Left renal pelvis (tissue), 4 donors: ENCODE data around the gene VSTM5. TPM values are rescaled to one million over a fixed set of nuclear protein-coding genes. Genes with fewer than 3 reads are reported as not detected.
"Not testable (repeated sequence)": the region's sequence is repeated elsewhere in the genome, so short reads cannot be mapped to it uniquely, and the experiment has no call there.

Experiments used
- DNase-seq, 4 donors: peaks; one replicate each; pipeline ENCODE4 v3.0.0-alpha.2; 2013; ENCODE audit warnings: low read depth in 4 of 4, low spot score in 3 of 4
- polyA plus RNA-seq, 4 donors: library from polyadenylated mRNA; unstranded; fragments of 120-200 nt; gene quantifications; one replicate each; pipeline ENCODE4 v1.2.1, GENCODE V29; 2013; ENCODE audit not compliant: insufficient read length in 4 of 4

VSTM5 gene
- polyA plus RNA-seq, 4 donors: 1.2 to 2.6 (median 1.9) TPM

- no peak for DNase-seq
These were observed 49.1 kb downstream of the VSTM5 start for GRCh38 chr11:93801366-93801765.

DNA sequence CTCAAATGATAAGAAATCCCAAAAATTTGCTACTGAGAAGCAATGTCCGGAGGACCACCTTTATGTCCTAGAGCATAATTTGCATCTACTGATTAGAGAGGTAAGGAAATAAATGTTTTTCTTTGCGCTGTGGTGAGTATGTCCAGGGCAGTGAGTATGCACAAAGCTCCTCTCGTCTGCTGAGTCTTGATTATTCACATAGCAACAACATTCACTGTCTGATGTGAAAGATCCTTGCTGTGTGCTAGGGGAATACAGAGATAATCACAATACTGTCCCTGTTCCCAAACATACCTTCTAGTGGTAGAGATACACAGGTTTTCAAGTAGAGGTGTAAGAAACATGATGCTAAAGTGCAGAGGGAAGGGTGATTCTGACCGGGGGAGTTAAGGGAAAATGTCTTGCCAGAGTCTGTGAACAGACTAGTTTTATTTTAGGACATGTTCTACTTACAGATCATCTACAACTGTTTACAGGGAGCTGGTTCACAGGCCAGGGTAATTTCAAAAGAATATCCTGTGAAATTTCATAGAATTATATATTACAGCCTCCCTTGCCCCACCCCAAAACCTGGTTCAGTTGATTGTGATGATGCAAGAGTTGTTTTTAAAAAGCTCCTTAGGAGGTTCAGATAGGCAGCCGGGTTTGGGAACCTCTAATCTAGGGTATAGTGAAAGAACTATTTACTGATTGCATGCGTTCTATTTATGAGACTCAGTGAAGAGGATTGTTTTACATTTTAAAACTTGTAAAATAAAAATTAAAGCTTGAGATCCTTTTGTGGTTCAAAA lies 53.8 kb downstream of the VSTM5 start:
- no peak for DNase-seq

GRCh38 chr11:93791493-93791892 lies 58.9 kb downstream of the VSTM5 start:
- no peak for DNase-seq

DNA sequence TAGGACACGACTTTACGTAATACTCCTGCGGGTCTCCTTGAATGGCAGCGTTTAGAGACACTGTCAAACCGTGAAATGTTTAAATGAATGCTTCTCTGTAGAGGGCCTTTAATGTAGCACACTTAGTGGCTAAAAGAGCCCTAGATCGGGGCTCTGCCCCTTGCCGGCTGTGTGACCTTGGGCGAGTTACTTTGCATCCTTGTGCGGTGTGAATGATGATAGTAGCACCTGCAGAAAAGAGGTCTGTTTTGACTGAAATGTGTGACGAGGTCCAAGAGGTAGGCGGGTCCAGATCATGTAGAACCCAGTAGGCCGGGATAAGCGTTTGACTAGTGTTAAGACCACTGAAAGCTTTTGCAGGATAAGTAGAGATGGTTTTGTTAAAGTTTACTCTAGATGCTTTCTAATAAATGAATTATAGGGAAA lies 65.5 kb downstream of the VSTM5 start:
- peak; percentile 6 to 14 (median 10) for DNase-seq

DNA sequence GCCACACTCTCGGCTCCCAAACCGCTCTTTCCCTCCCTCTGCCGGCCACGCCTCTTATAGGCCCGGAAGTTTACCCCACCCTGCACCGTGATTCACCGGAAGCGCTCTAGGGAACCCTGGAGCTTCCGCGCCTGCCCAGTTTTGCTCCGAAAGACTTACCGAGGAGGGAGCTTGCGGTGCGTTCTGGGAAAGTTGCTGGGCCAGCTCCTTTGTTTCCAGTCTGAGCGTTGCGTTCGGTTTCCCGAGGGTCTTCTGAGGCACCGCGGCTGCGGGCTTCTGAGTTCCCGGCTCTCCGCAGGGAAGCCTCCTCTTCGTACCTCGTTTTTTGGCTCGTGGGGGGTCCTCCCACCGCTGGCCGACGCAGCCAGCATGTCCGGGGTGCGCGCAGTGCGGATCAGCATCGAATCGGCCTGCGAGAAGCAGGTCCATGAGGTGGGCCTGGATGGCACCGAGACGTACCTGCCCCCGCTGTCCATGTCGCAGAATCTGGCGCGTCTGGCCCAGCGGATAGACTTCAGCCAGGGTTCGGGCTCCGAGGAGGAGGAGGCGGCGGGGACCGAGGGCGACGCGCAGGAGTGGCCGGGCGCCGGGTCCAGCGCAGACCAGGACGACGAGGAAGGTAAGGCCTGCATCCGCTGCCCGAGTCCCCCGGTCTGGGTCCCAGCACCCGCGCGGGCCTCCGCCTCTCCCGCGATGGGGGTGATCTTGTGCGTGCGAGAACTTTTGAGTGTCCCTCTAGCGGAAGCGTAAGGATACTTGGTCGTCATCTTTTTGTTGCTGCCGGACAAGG lies 66.1 kb downstream of the VSTM5 start, which contains the start of gene MED17:
Gene MED17, plus strand, starts transcription at position 138 of the 790 bp plus-strand sequence. Its CDS starts 232 bp downstream, at position 370.
- peak; percentile 87 to 92 (median 88) for DNase-seq

DNA sequence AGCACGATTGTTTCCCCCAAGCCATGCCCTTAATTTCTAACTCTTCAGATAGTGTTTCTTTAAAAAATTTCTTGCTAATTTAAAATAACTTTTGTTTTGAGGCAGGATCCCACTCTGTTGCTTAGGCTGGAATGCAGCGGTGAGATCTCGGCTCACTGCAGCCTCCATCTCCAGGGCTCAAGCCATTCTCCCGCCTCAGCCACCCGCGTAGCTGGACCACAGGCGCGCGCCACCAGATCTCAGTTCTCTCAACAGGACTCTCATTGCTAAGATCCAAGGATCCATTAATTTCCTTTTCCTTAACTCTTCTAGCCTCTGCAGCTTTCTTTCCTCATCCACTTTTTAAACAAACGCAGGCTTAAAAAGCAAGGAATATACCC lies 66.7 kb downstream of the VSTM5 start:
- no peak for DNase-seq

DNA sequence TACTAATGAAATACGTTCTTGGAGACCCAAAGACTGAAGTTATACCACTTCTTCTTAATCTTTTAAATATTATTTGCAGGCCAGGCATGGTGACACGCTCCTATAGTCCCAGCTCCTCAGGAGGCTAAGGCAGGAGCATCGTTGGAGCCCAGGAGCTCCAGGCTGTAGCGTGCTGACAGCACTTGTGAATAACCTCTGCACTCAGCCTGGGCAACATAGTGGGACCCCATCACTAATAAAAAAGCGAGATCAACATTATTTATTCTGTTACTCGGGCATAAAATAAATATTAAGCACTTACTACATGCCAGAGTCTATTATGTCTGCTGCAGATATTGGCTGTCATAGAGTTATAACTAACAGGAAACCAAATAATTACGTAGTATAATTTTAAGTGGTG lies 67.1 kb downstream of the VSTM5 start:
- DNase-seq: no peak

DNA sequence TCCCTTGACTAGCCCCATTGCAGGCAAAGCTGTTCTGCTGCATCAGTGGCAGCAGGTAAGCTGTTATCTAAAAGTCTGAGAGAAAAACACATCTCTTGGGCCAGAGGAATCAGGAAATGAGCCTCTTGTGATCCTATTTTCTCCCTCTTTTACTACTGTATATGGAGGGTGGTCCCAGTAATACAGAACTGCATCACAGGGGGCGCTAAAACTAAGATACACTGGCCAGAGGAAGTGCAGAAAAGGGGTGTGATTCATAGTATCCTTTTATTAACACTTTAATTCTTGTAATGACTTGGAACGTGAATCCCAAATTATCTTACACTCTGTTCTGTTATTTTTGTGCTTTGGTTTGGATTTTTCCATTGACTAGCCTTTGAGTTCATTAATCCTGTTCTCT lies 75.1 kb downstream of the VSTM5 start:
- DNase-seq: no peak

DNA sequence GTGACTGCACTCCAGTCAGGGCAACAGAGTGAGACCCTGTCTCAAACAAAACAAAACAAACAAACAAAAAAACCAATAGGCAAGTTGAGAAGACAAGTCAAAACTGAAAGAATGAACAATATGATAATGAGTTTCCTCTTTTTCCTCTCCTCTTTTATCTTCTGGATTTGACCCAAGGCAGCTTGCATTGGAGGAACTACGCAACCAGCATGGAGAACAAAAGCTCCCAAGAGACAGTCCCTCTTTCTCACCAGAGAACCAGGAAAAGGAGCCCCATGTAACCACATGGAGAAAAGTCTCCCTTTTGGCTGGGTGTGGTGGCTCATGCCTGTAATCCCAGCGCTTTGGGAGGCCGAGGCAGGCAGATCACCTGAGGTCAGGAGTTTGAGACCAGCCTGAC lies 75.9 kb downstream of the VSTM5 start:
- not testable (repeated sequence) for DNase-seq

- no peak for DNase-seq
These were observed 76.7 kb downstream of the VSTM5 start for GRCh38 chr11:93773601-93774200.

DNA sequence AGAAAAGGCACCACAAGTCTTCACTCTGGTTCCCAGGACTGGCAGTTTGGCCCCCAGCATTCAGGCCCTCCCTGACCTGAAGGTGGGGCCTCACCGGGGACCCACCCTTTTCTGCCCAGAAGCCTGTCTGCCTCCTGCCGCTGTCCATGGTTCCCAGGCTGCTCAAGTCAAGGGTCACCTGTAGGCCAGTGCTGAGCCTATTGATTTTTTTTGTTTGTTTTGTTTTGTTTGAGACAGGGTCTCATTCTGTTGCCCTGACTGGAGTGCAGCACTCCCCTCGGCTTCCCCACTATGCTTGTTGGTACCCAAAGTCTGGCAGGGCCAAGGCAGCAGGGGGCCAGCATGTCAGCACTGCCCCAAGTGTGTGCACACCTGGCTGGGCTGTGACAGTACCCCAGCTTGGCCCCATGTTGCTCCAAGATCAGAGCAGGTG lies 77.4 kb downstream of the VSTM5 start:
- DNase-seq: no peak

GRCh38 chr11:93772123-93772522 lies 78.3 kb downstream of the VSTM5 start:
- no peak for DNase-seq

DNA sequence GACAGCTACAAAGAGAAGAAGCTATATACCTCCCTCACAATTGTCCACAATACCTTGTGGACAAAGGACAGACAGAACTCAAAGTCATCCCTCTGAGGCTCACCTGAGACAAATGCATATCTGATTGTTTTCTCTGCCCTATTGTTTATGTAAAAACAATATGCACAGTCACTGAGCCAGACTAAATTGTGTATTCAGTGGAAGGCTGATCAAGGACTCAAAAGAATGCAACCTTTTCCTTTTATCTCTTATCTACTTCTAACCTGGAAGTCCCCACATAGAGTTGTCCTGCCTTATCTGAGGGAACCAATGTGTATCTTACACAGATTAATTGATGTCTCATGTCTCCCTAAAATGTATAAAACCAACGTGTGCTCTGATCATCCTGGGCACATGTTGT lies 80.3 kb downstream of the VSTM5 start:
- DNase-seq: no peak

Other genes starting within 250 kb of the VSTM5 start
- gene CEP295, start 188.9 kb downstream of the VSTM5 start, polyA plus RNA-seq: 10 to 100 TPM; 15.4 to 24.2 (median 21.4) TPM
- 100 to 1,000 TPM; 102 to 178 (median 145) TPM for gene TAF1D, start 109.1 kb downstream of the VSTM5 start, polyA plus RNA-seq
- 100 to 1,000 TPM in 3 of 4 donors, 10 to 100 TPM in 1; 44.3 to 224 (median 177) TPM for gene C11orf54, start 108.9 kb downstream of the VSTM5 start, polyA plus RNA-seq
- gene MED17, start 66.3 kb downstream of the VSTM5 start, polyA plus RNA-seq: 10 to 100 TPM; 30.5 to 57.0 (median 40.3) TPM
- under 1 TPM in 3 of 4 donors, not detected in 1; 0.05 to 0.44 (median 0.21) TPM for gene HEPHL1, start 170.7 kb upstream of the VSTM5 start, polyA plus RNA-seq